K562 (cell line): ENCODE results near the gene LAPTM5. TPM values are rescaled to one million over a fixed set of nuclear protein-coding genes. Genes with fewer than 3 reads are reported as not detected.
A peak's percentile ranks its signal among the peaks of the same experiment; 100 is the strongest.

ENCODE experiments used
- C11orf30 ChIP-seq: fragments of 450-650 bp; IDR thresholded peaks from 2 replicates; pipeline ENCODE4 v1.6.1; 2016; ENCODE audit warnings: low read depth, mild to moderate bottlenecking
- CREM ChIP-seq: IDR thresholded peaks from 2 replicates; pipeline ENCODE4 v1.6.1; 2014; ENCODE audit warnings: antibody characterized with exemption, low read depth
- GABPA ChIP-seq: fragments of 200-800 bp; sonication (Bioruptor generic); conservative IDR thresholded peaks from 2 replicates; pipeline ENCODE4 v1.6.1; 2016; ENCODE audit warnings: low read depth, missing genetic modification characterization, missing compliant biosample characterization
- KLF6 ChIP-seq: fragments of 250-450 bp; sonication (Bioruptor Pico); IDR thresholded peaks from 2 replicates; pipeline ENCODE4 v1.4.0; 2020; ENCODE audit warnings: mild to moderate bottlenecking, moderate library complexity, borderline replicate concordance
- MAFF ChIP-seq: IDR thresholded peaks from 2 replicates; pipeline ENCODE4 v1.6.1; 2012; ENCODE audit warnings: low read length, improper control_type of control experiment
- MYC ChIP-seq, 2 experiments: fragments of 250-450 bp in 1 of 2; sonication (Bioruptor Pico) in 1 of 2; IDR thresholded peaks; 2 replicates each; pipeline versions ENCODE4 v1.5.1 to v1.6.1; 2012 to 2021; ENCODE audit warnings: low read depth in 2 of 2, borderline replicate concordance in 1 of 2, improper control_type of control experiment in 1 of 2, low read length in 1 of 2, mild to moderate bottlenecking in 1 of 2, moderate library complexity in 1 of 2
- NCOA4 ChIP-seq: fragments of 450-650 bp; IDR thresholded peaks from 2 replicates; pipeline ENCODE4 v1.6.1; 2018; ENCODE audit warnings: mild to moderate bottlenecking; ENCODE audit not compliant: partially characterized antibody
- NFE2L1 ChIP-seq: fragments of 450-650 bp; IDR thresholded peaks from 2 replicates; pipeline ENCODE4 v1.6.1; 2016; ENCODE audit warnings: missing genetic modification characterization, low read depth, mild to moderate bottlenecking, missing compliant biosample characterization, moderate library complexity, borderline replicate concordance
- NFXL1 ChIP-seq: fragments of 450-650 bp; formaldehyde crosslinking; IDR thresholded peaks from 2 replicates; pipeline ENCODE4 v1.4.0; 2021; ENCODE audit warnings: mild to moderate bottlenecking
- NONO ChIP-seq, 2 experiments: fragments of 200-400 bp in 1 of 2; fragments of 450-650 bp in 1 of 2; formaldehyde crosslinking in 1 of 2; IDR thresholded peaks; 2 replicates each; pipeline ENCODE4 v1.6.1; 2017; ENCODE audit warnings: low read depth in 2 of 2, mild to moderate bottlenecking in 2 of 2, moderate library complexity in 2 of 2, low read length in 1 of 2
- POLR2H ChIP-seq: IDR thresholded peaks from 2 replicates; pipeline ENCODE4 v1.6.1; 2016; ENCODE audit warnings: missing genetic modification characterization, low read depth, mild to moderate bottlenecking, control low read depth, missing compliant biosample characterization, moderate library complexity
- XRCC5 ChIP-seq: fragments of 200-400 bp; formaldehyde crosslinking; IDR thresholded peaks from 2 replicates; pipeline ENCODE4 v1.6.1; 2017; ENCODE audit warnings: low read depth, mild to moderate bottlenecking, low read length
- polyA plus RNA-seq, 8 experiments: library from polyadenylated mRNA; depleted of rRNA in 4 of 8; stranded (reverse) in 5 of 8; unstranded in 3 of 8; fragments of >200 nt; fragmentation: Nextera tagmentation in 2 of 8; fragmentation: Illumina TruSeq in 1 of 8; extraction: Ambion mirVana in 2 of 8; extraction: Trizol in 1 of 8; gene quantifications; 2 replicates each; pipeline versions ENCODE4 v1.2.1 to v1.2.3, GENCODE V29; 2011 to 2014; ENCODE audit warnings: inconsistent platforms in 1 of 8, missing spikeins in 1 of 8
- total RNA-seq, 7 experiments: library from RNA; depleted of rRNA in 6 of 7; stranded (reverse); fragments of >200 nt in 6 of 7; fragmentation: Illumina TruSeq in 2 of 7; extraction: Trizol in 2 of 7; gene quantifications; 2 replicates each; pipeline versions ENCODE4 v1.2.1 to v1.2.3, GENCODE V29; 2011 to 2021; ENCODE audit warnings: low replicate concordance in 1 of 7
- TF ChIP-seq, protein P1 (sequence below): fragments of 450-650 bp; IDR thresholded peaks from 2 replicates; pipeline ENCODE4 v1.6.1; 2016; ENCODE audit warnings: mild to moderate bottlenecking, moderate library complexity
- TF ChIP-seq, protein P2 (sequence below): fragments of 150-350 bp; conservative IDR thresholded peaks from 2 replicates; pipeline ENCODE4 v1.6.1; 2014; ENCODE audit warnings: low read length

Gene LAPTM5
- total and polyA plus RNA-seq, 9 of the 15 experiments (the other 6 are each of a cell fraction or from before 2014, with no cell fraction given), result 2.4 to 47.3 (median 20.3) TPM

DNA sequence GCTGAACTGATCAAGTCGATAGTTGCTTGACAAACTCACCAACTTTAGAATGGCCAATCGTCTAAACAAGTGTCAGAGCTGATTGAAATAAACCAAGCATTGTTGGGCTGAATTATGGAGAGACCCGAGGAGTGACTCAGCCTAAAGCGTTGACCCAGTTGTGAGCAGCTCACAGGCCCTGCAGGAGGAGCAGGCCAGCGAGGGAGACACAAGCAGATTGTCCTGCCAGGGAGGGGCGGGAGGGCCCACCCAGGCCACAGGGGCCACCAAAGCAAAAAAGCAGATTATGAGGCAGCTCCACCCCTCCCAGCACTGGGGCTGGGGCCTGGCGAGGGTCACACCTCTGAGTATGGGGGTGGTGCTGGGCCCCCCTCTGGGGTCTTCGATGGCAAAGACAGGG, 24.1 kb downstream of the LAPTM5 start (continued):
- TF ChIP-seq, protein P1, sequence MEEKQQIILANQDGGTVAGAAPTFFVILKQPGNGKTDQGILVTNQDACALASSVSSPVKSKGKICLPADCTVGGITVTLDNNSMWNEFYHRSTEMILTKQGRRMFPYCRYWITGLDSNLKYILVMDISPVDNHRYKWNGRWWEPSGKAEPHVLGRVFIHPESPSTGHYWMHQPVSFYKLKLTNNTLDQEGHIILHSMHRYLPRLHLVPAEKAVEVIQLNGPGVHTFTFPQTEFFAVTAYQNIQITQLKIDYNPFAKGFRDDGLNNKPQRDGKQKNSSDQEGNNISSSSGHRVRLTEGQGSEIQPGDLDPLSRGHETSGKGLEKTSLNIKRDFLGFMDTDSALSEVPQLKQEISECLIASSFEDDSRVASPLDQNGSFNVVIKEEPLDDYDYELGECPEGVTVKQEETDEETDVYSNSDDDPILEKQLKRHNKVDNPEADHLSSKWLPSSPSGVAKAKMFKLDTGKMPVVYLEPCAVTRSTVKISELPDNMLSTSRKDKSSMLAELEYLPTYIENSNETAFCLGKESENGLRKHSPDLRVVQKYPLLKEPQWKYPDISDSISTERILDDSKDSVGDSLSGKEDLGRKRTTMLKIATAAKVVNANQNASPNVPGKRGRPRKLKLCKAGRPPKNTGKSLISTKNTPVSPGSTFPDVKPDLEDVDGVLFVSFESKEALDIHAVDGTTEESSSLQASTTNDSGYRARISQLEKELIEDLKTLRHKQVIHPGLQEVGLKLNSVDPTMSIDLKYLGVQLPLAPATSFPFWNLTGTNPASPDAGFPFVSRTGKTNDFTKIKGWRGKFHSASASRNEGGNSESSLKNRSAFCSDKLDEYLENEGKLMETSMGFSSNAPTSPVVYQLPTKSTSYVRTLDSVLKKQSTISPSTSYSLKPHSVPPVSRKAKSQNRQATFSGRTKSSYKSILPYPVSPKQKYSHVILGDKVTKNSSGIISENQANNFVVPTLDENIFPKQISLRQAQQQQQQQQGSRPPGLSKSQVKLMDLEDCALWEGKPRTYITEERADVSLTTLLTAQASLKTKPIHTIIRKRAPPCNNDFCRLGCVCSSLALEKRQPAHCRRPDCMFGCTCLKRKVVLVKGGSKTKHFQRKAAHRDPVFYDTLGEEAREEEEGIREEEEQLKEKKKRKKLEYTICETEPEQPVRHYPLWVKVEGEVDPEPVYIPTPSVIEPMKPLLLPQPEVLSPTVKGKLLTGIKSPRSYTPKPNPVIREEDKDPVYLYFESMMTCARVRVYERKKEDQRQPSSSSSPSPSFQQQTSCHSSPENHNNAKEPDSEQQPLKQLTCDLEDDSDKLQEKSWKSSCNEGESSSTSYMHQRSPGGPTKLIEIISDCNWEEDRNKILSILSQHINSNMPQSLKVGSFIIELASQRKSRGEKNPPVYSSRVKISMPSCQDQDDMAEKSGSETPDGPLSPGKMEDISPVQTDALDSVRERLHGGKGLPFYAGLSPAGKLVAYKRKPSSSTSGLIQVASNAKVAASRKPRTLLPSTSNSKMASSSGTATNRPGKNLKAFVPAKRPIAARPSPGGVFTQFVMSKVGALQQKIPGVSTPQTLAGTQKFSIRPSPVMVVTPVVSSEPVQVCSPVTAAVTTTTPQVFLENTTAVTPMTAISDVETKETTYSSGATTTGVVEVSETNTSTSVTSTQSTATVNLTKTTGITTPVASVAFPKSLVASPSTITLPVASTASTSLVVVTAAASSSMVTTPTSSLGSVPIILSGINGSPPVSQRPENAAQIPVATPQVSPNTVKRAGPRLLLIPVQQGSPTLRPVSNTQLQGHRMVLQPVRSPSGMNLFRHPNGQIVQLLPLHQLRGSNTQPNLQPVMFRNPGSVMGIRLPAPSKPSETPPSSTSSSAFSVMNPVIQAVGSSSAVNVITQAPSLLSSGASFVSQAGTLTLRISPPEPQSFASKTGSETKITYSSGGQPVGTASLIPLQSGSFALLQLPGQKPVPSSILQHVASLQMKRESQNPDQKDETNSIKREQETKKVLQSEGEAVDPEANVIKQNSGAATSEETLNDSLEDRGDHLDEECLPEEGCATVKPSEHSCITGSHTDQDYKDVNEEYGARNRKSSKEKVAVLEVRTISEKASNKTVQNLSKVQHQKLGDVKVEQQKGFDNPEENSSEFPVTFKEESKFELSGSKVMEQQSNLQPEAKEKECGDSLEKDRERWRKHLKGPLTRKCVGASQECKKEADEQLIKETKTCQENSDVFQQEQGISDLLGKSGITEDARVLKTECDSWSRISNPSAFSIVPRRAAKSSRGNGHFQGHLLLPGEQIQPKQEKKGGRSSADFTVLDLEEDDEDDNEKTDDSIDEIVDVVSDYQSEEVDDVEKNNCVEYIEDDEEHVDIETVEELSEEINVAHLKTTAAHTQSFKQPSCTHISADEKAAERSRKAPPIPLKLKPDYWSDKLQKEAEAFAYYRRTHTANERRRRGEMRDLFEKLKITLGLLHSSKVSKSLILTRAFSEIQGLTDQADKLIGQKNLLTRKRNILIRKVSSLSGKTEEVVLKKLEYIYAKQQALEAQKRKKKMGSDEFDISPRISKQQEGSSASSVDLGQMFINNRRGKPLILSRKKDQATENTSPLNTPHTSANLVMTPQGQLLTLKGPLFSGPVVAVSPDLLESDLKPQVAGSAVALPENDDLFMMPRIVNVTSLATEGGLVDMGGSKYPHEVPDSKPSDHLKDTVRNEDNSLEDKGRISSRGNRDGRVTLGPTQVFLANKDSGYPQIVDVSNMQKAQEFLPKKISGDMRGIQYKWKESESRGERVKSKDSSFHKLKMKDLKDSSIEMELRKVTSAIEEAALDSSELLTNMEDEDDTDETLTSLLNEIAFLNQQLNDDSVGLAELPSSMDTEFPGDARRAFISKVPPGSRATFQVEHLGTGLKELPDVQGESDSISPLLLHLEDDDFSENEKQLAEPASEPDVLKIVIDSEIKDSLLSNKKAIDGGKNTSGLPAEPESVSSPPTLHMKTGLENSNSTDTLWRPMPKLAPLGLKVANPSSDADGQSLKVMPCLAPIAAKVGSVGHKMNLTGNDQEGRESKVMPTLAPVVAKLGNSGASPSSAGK, result 0 out of 2 replicates have a peak, but pooled peaks have one; percentile 5
- TF ChIP-seq, protein P2, sequence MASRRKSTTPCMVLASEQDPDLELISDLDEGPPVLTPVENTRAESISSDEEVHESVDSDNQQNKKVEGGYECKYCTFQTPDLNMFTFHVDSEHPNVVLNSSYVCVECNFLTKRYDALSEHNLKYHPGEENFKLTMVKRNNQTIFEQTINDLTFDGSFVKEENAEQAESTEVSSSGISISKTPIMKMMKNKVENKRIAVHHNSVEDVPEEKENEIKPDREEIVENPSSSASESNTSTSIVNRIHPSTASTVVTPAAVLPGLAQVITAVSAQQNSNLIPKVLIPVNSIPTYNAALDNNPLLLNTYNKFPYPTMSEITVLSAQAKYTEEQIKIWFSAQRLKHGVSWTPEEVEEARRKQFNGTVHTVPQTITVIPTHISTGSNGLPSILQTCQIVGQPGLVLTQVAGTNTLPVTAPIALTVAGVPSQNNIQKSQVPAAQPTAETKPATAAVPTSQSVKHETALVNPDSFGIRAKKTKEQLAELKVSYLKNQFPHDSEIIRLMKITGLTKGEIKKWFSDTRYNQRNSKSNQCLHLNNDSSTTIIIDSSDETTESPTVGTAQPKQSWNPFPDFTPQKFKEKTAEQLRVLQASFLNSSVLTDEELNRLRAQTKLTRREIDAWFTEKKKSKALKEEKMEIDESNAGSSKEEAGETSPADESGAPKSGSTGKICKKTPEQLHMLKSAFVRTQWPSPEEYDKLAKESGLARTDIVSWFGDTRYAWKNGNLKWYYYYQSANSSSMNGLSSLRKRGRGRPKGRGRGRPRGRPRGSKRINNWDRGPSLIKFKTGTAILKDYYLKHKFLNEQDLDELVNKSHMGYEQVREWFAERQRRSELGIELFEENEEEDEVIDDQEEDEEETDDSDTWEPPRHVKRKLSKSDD, result no peak
- TF ChIP-seq NONO (IDR thresholded peaks at IDR 0.05; ENCODE audit: low read depth in 2 of 2, low read length in 1 of 2) (no peak), GABPA (tag) (peak; percentile 32; the same call in 1 of the 2 replicates), NCOA4 (no peak), CREM (no peak), KLF6 (CRISPR knock-in tag) (peak; percentile 47; the same call in 1 of the 2 replicates), NFE2L1 (tag) (no peak), NFXL1 (CRISPR knock-in tag) (no peak), XRCC5 (no peak), MYC (IDR thresholded peaks at IDR 0.05; ENCODE audit: low read depth, low read length) (no peak), MYC (CRISPR knock-in tag; IDR thresholded peaks at IDR 0.05; ENCODE audit: borderline replicate concordance, low read depth) (0 out of 2 replicates have a peak, but pooled peaks have one; percentile 43), POLR2H (tag) (no peak), C11orf30 (peak; percentile 57; the same call in 1 of the 2 replicates), MAFF (peak; percentile 53; the same call in 1 of the 2 replicates)
